HL-60 (cell line): Measurements from ENCODE around the gene ASB3.

Experiments used
- DNase-seq, 2 experiments: peaks; one replicate each; pipeline ENCODE4 v3.0.0-alpha.2; 2010 to 2020; ENCODE audit warnings: low read depth in 1 of 2, low spot score in 1 of 2
- H3K27ac ChIP-seq: fragments of 250-450 bp; sonication (Bioruptor Pico); replicated peaks from 2 replicates; pipeline ENCODE4 v1.5.1; 2020; ENCODE audit warnings: mild to moderate bottlenecking, moderate library complexity
- H3K27me3 ChIP-seq: fragments of 250-450 bp; sonication (Bioruptor Pico); 2 replicates; pipeline ENCODE4 v1.5.1; 2021; ENCODE audit warnings: mild to moderate bottlenecking, moderate library complexity; ENCODE audit not compliant: insufficient read depth, poor library complexity, severe bottlenecking
- H3K4me3 ChIP-seq: replicated peaks from 2 replicates; pipeline ENCODE4 v1.5.1; 2011; ENCODE audit warnings: mild to moderate bottlenecking, control low read depth, low read length; ENCODE audit not compliant: insufficient read depth
- GABPA ChIP-seq: IDR thresholded peaks from 2 replicates; pipeline ENCODE4 v1.6.1; 2012; ENCODE audit warnings: low read depth
- POLR2AphosphoS5 ChIP-seq: IDR thresholded peaks from 2 replicates; pipeline ENCODE4 v1.6.1; 2012; ENCODE audit warnings: low read depth
- SPI1 ChIP-seq: IDR thresholded peaks from 2 replicates; pipeline ENCODE4 v1.6.1; 2012; ENCODE audit warnings: low read depth, mild to moderate bottlenecking, borderline replicate concordance
- TF ChIP-seq, protein P1 (sequence below): IDR thresholded peaks from 2 replicates; pipeline ENCODE4 v1.6.1; 2012; ENCODE audit warnings: low read depth; ENCODE audit not compliant: insufficient replicate concordance
- TF ChIP-seq, protein P2 (sequence below): IDR thresholded peaks from one replicate; pipeline ENCODE4 v1.5.1; 2011; ENCODE audit warnings: low read length, control low read depth, inconsistent platforms; ENCODE audit not compliant: insufficient read depth

The ASB3 gene

DNA sequence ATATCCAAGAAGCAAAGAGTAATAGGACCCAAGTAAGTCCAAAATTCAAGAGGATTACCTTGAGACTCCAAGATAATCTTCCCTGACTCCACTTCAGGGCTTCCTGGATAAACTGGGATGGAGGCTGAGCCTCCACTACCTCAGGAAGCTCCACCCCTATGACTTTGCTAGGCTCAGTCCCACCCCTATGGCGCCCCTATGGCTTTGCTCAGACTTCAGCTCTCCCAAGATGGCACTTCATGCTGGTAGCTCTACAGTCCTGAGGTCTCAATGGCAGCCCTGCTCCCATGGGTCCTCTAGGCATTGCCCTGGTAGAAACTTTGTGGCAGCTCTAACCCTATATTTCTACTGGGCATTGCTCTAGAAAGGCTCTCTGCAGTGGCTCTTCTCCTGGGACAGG is 89.1 kb downstream of the ASB3 start:
- TF ChIP-seq SPI1 = no peak
- no peak for TF ChIP-seq GABPA
- TF ChIP-seq POLR2AphosphoS5 = no peak
- TF ChIP-seq, protein P1, sequence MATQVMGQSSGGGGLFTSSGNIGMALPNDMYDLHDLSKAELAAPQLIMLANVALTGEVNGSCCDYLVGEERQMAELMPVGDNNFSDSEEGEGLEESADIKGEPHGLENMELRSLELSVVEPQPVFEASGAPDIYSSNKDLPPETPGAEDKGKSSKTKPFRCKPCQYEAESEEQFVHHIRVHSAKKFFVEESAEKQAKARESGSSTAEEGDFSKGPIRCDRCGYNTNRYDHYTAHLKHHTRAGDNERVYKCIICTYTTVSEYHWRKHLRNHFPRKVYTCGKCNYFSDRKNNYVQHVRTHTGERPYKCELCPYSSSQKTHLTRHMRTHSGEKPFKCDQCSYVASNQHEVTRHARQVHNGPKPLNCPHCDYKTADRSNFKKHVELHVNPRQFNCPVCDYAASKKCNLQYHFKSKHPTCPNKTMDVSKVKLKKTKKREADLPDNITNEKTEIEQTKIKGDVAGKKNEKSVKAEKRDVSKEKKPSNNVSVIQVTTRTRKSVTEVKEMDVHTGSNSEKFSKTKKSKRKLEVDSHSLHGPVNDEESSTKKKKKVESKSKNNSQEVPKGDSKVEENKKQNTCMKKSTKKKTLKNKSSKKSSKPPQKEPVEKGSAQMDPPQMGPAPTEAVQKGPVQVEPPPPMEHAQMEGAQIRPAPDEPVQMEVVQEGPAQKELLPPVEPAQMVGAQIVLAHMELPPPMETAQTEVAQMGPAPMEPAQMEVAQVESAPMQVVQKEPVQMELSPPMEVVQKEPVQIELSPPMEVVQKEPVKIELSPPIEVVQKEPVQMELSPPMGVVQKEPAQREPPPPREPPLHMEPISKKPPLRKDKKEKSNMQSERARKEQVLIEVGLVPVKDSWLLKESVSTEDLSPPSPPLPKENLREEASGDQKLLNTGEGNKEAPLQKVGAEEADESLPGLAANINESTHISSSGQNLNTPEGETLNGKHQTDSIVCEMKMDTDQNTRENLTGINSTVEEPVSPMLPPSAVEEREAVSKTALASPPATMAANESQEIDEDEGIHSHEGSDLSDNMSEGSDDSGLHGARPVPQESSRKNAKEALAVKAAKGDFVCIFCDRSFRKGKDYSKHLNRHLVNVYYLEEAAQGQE = no peak
- TF ChIP-seq, protein P2, sequence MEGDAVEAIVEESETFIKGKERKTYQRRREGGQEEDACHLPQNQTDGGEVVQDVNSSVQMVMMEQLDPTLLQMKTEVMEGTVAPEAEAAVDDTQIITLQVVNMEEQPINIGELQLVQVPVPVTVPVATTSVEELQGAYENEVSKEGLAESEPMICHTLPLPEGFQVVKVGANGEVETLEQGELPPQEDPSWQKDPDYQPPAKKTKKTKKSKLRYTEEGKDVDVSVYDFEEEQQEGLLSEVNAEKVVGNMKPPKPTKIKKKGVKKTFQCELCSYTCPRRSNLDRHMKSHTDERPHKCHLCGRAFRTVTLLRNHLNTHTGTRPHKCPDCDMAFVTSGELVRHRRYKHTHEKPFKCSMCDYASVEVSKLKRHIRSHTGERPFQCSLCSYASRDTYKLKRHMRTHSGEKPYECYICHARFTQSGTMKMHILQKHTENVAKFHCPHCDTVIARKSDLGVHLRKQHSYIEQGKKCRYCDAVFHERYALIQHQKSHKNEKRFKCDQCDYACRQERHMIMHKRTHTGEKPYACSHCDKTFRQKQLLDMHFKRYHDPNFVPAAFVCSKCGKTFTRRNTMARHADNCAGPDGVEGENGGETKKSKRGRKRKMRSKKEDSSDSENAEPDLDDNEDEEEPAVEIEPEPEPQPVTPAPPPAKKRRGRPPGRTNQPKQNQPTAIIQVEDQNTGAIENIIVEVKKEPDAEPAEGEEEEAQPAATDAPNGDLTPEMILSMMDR = no peak
- H3K4me3 ChIP-seq = no peak overlapping the region
- no peak for DNase-seq
- no peak overlapping the region for H3K27ac ChIP-seq
- H3K27me3 ChIP-seq = no peaks in the 10 kb centered on the region

DNA sequence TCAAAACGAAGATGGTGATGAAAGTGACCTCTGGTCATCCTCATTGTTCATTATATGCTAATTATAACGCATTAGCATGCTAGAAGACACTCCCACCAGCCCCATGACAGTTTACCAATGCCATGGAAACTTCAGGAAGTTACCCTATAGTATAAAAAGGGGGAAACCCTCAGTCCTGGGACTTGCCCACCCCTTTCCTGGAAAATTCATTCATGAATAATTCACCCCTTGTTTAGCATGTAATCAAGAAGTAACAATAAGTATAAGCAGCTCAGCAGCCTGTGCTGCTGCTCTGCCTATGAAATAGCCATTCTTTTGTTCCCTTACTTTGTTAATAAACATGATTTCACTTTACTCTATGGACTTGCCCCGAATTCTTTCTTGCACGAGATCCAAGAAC is 89.7 kb downstream of the ASB3 start:
- no peaks in the 10 kb centered on the region for H3K27me3 ChIP-seq
- TF ChIP-seq POLR2AphosphoS5 = no peak
- no peak for DNase-seq
- no peak overlapping the region for H3K4me3 ChIP-seq
- no peak overlapping the region for H3K27ac ChIP-seq

DNA sequence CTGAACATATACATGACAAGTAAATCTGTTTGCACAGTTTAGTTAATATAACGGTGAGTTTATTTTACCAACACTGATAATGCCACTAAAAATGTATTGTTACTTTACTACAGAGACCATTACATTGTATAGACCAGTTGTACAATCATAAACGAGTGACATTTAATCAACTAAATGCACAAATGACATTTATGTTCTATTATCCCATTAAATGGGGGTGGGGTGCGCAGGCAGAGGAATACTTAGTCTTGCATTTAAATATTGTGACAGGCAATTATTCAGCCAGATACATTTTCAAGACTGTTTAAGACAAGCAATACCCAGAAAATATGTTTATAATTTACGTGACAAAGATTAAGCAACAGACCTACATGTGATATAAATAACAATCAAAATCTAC is 91.2 kb downstream of the ASB3 start:
- no peaks in the 10 kb centered on the region for H3K27me3 ChIP-seq
- TF ChIP-seq POLR2AphosphoS5 = no peak
- no peak for TF ChIP-seq GABPA
- TF ChIP-seq, protein P1 = no peak
- TF ChIP-seq, protein P2 = no peak
- no peak for TF ChIP-seq SPI1
- no peak overlapping the region for H3K4me3 ChIP-seq
- no peak for DNase-seq
- no peak overlapping the region for H3K27ac ChIP-seq

DNA sequence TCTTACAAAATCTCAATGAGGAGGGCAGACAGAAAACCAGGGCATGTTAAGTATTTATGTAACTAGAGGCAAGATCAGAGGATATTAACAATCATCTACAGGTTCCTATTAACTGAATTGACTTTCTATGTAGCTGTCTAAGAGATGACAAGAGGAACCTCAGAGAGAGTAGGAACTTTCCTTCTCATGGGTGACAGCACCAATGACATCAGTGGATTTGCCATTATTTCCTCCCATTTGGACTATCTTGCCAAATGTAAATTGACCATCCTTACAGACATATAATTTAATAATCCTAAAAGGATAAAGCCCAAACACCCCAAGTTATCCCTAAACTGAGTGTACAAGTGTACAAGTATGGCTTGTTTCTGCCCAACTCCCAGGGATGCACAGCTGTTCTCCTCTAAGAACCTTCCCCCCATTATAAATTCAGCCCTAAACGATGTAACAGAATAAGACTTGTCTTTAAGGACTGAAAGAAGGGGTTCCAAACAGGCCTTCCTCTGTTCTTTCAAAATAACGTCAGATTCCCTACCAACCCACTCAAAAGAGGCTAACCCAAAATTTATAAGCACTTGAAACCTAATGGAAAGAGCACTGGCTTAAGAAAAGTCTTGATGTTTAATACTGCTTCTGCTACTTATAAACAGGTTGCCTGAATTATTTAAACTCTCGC is 92.5 kb downstream of the ASB3 start:
- no peaks in the 10 kb centered on the region for H3K27me3 ChIP-seq
- H3K4me3 ChIP-seq = no peak overlapping the region
- TF ChIP-seq SPI1 (no peak), GABPA (no peak), POLR2AphosphoS5 (no peak)
- TF ChIP-seq, protein P1 = no peak
- TF ChIP-seq, protein P2 = no peak
- no peak for DNase-seq
- H3K27ac ChIP-seq = no peak overlapping the region
